ENCODE measurements around the gene EVA1C. TPM values are rescaled to one million over a fixed set of nuclear protein-coding genes. Genes with fewer than 3 reads are reported as not detected.

EVA1C gene
- total RNA-seq, 1 experiment from 2014 or later: 29.3 TPM

DNA sequence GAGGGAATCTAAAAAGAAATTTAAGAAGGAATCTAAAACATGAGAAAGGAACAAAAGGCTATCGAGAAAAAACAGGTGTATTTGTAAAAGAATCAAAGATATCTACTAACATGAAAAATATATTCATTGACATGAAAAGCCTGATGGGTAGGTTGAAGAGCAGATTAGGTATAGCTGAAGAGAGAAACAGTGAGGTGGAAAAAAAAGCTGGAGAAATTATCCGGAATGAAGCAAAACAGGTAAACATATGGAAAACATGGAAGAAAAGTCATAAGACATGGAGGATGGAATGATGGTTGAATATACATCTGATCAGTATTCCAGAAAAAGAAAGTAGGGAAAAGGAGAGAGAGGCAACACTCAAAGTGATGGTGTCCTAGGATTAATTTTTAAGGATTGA, 9.6 kb downstream of the EVA1C start:
- Histone ChIP-seq H3K9ac (ENCODE audit: low read length) (no peak overlapping the region), H4K20me1 (ENCODE audit: insufficient read depth) (peaks cover 5% of the 10 kb centered on the region; the same call in 1 of the 2 replicates), H3K79me2 (ENCODE audit: insufficient read depth, low read length) (peaks cover 98% of the 10 kb centered on the region), H3K9me2 (ENCODE audit: insufficient read depth) (no peaks in the 10 kb centered on the region), H3K4me2 (ENCODE audit: low read length) (no peak overlapping the region), H3K27ac (ENCODE audit: low read depth, low read length) (no peak overlapping the region), H2AFZ (ENCODE audit: low read depth, low read length, poor library complexity, severe bottlenecking) (no peak overlapping the region), H3K4me3 (replicated peaks in 1 of 2; ENCODE audit: low read depth in 1 of 2, low read length in 2 of 2) (no peak overlapping the region), H3K9me3 (ENCODE audit: control insufficient read depth in 1 of 2, insufficient read depth in 1 of 2, low read depth in 1 of 2, low read length in 2 of 2) (no peaks in the 10 kb centered on the region), H3K4me1 (ENCODE audit: control insufficient read depth in 1 of 2, insufficient read depth in 2 of 2, low read length in 2 of 2) (peaks cover 11 to 40% of the 10 kb centered on the region in 2 experiments; a peak in 3 of 4 replicates), H3K36me3 (ENCODE audit: control insufficient read depth in 1 of 2, insufficient read depth in 2 of 2, low read length in 2 of 2) (no peaks in the 10 kb centered on the region; a peak in 1 of 4 replicates), H3K27me3 (ENCODE audit: insufficient read depth, low read length) (no peaks in the 10 kb centered on the region)
- BruUV-seq (replicated peaks): no TSS peak
- RAD21 ChIA-PET (ENCODE audit: low non-redundant PET in 1 of 2, low total read pairs in 2 of 2, uncharacterized antibody in 2 of 2, unreplicated experiment in 2 of 2): no interaction called here
- CTCF ChIA-PET: no interaction called here
- POLR2A ChIA-PET: no interaction called here
- TF ChIP-seq YY1 (IDR thresholded peaks at IDR 0.05; ENCODE audit: extremely low read depth, insufficient replicate concordance, low read depth, low read length) (no peak), ELF1 (IDR thresholded peaks at IDR 0.05; ENCODE audit: borderline replicate concordance, low read depth) (no peak), SRF (IDR thresholded peaks at IDR 0.05; ENCODE audit: low read depth) (no peak), CBX3 (IDR thresholded peaks at IDR 0.05; ENCODE audit: low read depth) (no peak), SIN3A (IDR thresholded peaks at IDR 0.05; ENCODE audit: low read depth) (no peak), EZH2phosphoT487 (IDR thresholded peaks at IDR 0.05; ENCODE audit: borderline replicate concordance) (no peak), POLR2AphosphoS5 (IDR thresholded peaks at IDR 0.05; ENCODE audit: low read depth, low read length) (no peak)
- TF ChIP-seq, protein P1, sequence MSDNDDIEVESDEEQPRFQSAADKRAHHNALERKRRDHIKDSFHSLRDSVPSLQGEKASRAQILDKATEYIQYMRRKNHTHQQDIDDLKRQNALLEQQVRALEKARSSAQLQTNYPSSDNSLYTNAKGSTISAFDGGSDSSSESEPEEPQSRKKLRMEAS (IDR thresholded peaks at IDR 0.05): no peak
- TF ChIP-seq, protein P2, sequence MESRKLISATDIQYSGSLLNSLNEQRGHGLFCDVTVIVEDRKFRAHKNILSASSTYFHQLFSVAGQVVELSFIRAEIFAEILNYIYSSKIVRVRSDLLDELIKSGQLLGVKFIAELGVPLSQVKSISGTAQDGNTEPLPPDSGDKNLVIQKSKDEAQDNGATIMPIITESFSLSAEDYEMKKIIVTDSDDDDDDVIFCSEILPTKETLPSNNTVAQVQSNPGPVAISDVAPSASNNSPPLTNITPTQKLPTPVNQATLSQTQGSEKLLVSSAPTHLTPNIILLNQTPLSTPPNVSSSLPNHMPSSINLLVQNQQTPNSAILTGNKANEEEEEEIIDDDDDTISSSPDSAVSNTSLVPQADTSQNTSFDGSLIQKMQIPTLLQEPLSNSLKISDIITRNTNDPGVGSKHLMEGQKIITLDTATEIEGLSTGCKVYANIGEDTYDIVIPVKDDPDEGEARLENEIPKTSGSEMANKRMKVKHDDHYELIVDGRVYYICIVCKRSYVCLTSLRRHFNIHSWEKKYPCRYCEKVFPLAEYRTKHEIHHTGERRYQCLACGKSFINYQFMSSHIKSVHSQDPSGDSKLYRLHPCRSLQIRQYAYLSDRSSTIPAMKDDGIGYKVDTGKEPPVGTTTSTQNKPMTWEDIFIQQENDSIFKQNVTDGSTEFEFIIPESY (IDR thresholded peaks at IDR 0.05; ENCODE audit: extremely low read depth, insufficient replicate concordance, low read length): no peak
- no peak for DNase-seq (ENCODE audit: low read depth, low spot score)
- intact Hi-C loops (cut with micrococcal nuclease): no loop called here
- ATAC-seq: no peak

All from HCT116 (cell line).